ENCODE data around the gene RPUSD3. TPM values are rescaled to one million over a fixed set of nuclear protein-coding genes. Genes with fewer than 3 reads are reported as not detected.

Gene RPUSD3
- total and polyA plus RNA-seq, 2 donors (not counting 3 experiments of a cell fraction or from before 2014, with no cell fraction given), result 38.9 to 56.6 TPM

GRCh38 chr3:9878700-9879099, 34.9 kb upstream of the RPUSD3 start:
- H3K36me3 ChIP-seq (ENCODE audit: control insufficient read depth in 2 of 2, extremely low read depth in 1 of 2, insufficient read depth in 2 of 2, low read length in 2 of 2), result no peaks in the 10 kb centered on the region
- BruUV-seq (replicated peaks), result no TSS peak
- H3K9ac ChIP-seq (replicated peaks; ENCODE audit: extremely low read depth, insufficient read depth, low read length), result no peak overlapping the region
- TF ChIP-seq POLR2AphosphoS5 (IDR thresholded peaks at IDR 0.05; ENCODE audit: insufficient read depth, low read depth, low read length) (no peak), MYC (IDR thresholded peaks at IDR 0.05; ENCODE audit: low read depth, low read length) (no peak), POLR2A (IDR thresholded peaks at IDR 0.05; ENCODE audit: low read depth, low read length) (no peak), FOS (IDR thresholded peaks at IDR 0.05; ENCODE audit: borderline replicate concordance, insufficient read depth, low read length) (no peak), JUN (IDR thresholded peaks at IDR 0.05; ENCODE audit: borderline replicate concordance, insufficient read depth, insufficient read length, low read depth) (no peak), EZH2 (IDR thresholded peaks at IDR 0.05; ENCODE audit: borderline replicate concordance, low read depth, low read length, severe bottlenecking) (no peak), GATA2 (IDR thresholded peaks at IDR 0.05; ENCODE audit: insufficient read depth, insufficient read length, low read depth, low read length) (no peak), CTCF (IDR thresholded peaks at IDR 0.05; ENCODE audit: extremely low read depth in 1 of 2, insufficient read depth in 1 of 2, low read depth in 1 of 2, low read length in 2 of 2) (no peak)
- TF ChIP-seq, protein P1, sequence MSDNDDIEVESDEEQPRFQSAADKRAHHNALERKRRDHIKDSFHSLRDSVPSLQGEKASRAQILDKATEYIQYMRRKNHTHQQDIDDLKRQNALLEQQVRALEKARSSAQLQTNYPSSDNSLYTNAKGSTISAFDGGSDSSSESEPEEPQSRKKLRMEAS (IDR thresholded peaks at IDR 0.05; ENCODE audit: insufficient read depth, insufficient read length), result no peak
- no peaks in the 10 kb centered on the region for H3K4me1 ChIP-seq (ENCODE audit: control insufficient read depth, extremely low read depth, insufficient read depth, low read length)
- no peak for FAIRE-seq
- no peaks in the 10 kb centered on the region for H4K20me1 ChIP-seq (replicated peaks; ENCODE audit: control insufficient read depth, extremely low read depth, insufficient read depth, low read length)
- H3K9me1 ChIP-seq (replicated peaks; ENCODE audit: control insufficient read depth, extremely low read depth, insufficient read depth, low read length), result no peaks in the 10 kb centered on the region
- H3K27me3 ChIP-seq (ENCODE audit: control insufficient read depth in 2 of 2, insufficient read depth in 2 of 2, low read length in 2 of 2), result no peaks in the 10 kb centered on the region
- no peaks in the 10 kb centered on the region for H3K9me3 ChIP-seq (replicated peaks; ENCODE audit: control insufficient read depth, insufficient read depth, low read length)
- no peaks in the 10 kb centered on the region for H3K79me2 ChIP-seq (ENCODE audit: control insufficient read depth, insufficient read depth, low read length)
- DNase-seq (ENCODE audit: low read depth, low spot score), result no peak
- H3K27ac ChIP-seq (ENCODE audit: insufficient read depth, low read depth, low read length), result no peak overlapping the region
- dilution Hi-C loops (cut with MboI; ENCODE audit: extremely low pct_ligation_motif_present, low sequenced_read_pairs), result no loop called here
- H2AFZ ChIP-seq (ENCODE audit: low read depth, low read length), result no peak overlapping the region
- intact Hi-C loops (cut with micrococcal nuclease), result no loop called here
- no peak overlapping the region for H3K4me2 ChIP-seq (ENCODE audit: insufficient read depth, low read length)
- ChIA-PET CTCF (no interaction called here), POLR2A (no interaction called here)
- no peak overlapping the region for H3K4me3 ChIP-seq (replicated peaks in 1 of 3; ENCODE audit: insufficient read depth in 1 of 3, low read depth in 1 of 3, low read length in 3 of 3)

All from endothelial cell of umbilical vein (primary cell).